ENCODE measurements around the gene RPS24.
"Not testable (repeated sequence)": the region's sequence is repeated elsewhere in the genome, so short reads cannot be mapped to it uniquely, and the experiment has no call there.

Gene RPS24

DNA sequence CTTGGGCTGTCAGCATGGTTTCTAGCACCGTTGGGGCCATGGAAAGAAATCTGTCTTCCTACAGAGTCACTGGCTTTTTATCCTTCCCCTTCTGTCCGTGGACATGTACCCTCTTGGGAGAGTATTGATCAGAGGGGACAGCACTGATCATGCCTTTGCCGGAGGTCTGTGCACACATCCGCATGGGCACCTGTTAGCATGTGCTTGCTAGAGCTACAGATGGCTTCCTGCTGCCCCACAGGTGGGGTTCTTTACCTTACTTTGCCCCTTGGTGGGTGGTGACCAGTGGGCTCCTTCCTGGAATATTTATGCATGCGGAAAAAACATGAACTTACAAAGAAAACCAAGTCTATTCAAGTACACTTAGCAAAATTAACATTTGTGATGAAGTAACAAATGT lies 24.9 kb downstream of the RPS24 start:
- no peak for DNase-seq

DNA sequence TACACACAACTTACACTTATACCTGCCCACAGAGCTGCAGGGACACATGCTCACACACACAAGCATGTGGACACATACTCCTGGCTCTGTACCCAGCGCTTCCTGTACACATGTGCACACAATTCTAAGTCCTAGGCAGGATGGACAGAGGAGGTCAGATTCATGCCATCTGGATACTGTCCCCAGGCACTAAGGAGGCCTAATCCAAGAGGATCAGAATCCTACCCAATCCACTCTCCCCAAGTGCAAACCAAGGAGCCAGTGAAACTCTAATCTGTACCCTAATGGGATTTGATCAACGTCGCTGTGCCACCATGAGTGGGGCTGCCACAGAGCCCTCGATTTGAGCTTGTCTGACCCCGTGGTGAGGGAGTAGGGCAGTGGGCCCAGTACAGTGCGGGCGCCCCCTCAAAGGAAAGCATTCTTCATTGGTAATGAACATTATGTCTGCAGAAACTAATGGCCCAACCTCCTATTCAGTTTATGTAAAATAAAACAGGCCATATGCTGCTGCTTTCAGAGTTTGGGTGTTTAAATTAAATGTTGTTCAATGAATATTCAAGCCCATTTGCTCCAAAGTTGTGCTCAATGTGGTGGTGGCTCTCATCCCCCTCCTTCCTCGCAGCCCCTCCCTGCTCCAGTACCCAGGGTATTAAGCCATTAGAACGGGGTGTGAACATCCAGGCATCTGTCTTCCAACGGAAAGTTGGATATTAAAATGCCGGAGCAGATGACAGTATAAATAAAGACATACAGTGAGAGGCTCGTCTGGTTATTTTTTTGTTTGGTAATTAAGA lies 26.4 kb downstream of the RPS24 start:
- DNase-seq, result no peak

DNA sequence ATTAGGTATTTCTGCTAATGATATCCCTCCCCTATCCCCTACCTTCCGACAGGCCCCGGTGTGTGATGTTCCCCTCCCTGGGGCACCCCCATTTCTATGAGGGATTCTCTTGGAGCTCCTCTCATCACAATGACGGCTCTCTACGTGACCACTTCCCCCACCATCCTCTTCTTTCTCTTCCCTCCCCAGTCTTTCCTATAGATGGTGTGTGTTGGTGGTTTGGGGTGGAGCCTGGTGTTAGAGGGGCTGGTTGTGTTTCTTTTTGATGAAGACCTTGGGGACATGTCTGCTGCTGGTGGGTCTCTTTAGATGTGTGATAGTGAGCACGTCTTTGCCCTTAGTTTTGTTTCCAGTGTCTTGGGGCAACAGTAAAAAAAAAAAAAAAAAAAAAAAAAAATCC lies 28.6 kb downstream of the RPS24 start:
- no peak for DNase-seq

DNA sequence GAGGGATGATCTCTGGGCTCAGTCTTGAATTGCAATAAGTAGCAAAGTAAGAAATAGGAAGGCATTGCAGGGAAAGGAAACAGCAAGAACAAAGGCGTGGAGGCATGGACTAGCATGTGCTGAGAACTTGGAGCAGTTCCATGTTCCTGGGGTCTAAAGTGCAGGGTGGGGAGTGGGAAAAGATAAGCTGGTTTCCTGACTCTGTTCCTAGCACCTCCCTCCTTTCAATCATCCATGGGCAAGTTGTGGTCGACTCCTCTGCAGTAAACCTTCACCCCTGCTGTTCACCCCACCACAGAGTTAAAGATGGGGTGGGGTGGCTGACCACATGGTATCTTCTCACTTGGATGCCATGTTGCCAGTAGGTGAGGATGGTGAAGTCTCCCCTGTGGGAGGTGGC lies 29.6 kb downstream of the RPS24 start:
- DNase-seq, result no peak

DNA sequence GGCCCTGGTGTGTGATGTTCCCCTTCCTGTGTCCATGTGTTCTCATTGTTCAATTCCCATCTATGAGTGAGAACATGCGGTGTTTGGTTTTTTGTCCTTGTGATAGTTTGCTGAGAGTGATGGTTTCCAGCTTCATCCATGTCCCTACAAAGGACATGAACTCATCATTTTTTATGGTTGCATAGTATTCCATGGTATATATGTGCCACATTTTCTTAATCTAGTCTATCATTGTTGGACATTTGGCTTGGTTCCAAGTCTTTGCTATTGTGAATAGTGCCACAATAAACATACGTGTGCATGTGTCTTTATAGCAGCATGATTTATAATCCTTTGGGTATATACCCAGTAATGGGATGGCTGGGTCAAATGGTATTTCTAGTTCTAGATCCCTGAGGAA lies 31.3 kb downstream of the RPS24 start:
- not testable (repeated sequence) for DNase-seq

DNA sequence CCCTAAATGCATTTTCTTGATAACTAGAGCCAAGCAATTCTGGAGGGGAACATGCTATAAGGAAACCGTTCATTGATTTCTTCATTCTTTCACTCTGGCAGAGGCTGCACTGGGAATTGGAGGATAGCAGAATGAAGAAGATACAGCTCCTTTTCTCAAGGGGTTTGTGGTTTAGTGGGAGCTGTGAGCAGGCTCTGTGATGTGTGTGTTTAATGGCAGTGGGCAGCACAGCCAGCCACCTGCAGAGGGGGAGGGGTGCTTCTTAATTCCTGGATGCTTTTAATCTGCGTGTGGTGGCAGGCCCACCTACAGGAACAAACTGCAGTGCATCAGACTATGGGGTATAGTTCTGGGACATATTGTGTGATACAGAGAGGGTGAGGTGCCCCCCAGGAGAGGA lies 31.9 kb downstream of the RPS24 start:
- DNase-seq, result no peak

DNA sequence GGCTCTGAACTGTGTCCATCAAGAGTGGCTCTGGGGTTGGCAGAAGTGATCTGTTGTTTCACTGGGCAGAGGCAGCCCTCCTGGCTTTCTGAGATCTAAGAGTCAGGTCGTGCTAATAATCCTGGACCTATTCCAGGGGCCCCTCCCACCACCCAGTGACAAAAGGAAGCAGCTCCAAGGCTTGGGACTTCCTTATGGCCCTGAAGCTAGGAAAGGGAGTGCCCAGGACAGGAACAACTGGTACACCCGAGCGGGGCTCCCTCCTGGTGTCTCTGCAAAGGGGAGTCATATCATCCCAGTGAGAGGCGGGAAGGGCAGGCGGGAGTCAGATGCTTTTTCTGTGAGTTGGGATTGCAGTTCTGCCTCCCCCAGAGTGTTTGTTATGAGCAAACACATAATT lies 32.3 kb downstream of the RPS24 start:
- DNase-seq, result no peak

DNA sequence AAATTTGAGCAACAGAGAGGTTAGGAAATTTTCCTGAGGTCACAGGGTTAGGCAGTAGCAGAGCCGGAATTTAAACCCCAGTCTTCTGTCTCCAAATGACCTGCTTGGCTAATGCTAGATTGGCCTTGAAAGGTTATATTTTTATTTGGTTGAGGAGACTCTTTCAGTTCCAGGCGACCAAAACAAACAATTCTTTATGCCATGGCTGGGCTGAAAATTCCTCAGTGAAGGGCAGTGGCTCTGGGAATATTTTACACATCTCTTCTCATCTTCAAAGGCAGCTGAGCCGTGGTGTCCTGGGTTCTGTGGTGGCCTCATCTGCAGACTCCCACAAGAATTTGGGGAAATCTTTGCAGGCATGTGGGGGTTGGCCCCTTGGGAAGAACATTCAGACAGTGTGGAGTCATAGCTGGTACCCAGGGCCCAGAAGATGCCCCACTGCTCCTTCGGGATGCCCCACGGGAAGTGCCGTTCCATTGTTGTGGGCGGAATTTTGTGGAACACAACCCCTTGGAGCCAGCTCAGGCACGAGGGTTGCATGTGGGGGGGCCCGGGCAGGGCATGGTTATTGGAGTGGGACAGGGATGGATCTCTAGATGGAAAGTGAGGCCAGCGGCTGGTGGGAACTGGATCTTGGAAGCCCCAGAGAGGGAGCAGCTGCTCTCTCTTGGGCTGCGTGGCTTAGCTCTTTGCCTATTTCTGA lies 33.2 kb downstream of the RPS24 start:
- DNase-seq, result no peak

DNA sequence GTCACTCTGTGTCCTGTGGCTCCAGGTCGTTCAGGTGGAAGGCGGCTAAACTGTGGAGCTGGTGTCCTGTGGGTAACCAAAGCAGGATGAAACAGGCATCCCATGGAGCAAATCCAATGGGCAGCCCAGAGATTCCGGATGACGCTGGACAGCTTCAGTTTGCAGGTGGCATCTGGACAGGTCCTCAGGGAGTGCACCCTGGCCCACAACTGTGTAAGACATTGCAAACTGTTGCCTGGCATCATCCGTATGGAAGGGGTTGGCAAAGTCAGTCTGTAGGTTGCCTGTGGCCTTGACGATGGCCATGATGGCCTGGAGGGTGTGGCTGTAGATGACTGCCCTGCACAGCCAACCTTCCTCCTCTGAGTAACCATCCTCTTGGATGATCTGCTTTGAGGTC lies 35.5 kb downstream of the RPS24 start:
- DNase-seq, result no peak

DNA sequence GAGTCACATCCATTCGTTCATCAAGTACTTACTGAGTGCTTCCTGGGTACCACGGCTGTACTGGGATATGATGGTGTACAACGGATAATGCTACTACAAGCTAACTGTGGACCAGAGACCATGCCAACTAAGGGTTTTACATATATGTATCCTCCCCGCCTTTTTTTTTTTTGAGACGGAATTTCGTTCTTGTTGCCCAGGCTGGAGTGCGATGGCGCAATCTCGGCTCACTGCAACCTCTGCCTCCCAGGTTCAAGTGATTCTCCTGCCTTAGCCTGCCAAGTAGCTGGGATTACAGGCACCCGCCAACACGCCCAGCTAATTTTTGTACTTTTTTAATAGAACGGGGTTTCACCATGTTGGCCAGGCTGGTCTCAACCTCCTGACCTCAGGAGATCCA lies 36.4 kb downstream of the RPS24 start:
- DNase-seq, result not testable (repeated sequence)

DNA sequence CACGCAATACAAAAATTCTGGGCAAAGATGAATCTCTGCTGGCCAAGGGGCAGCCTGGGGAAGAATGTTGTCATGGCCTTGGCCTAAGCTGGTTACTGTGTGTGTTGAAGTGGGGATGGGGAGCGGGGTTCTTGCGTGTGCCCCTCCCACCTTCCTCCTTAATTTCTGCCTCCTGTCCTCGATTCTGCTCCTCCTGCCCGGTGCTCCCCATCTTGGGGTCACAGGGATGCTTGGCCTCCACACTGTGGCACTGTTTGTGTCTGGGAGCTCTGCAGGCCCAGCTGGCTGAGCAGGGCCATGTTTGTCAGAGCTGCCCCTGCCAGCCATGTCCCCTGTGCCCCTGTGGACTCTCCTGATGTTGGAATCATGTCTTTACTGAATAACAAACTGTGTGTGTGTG lies 37.1 kb downstream of the RPS24 start:
- no peak for DNase-seq

DNA sequence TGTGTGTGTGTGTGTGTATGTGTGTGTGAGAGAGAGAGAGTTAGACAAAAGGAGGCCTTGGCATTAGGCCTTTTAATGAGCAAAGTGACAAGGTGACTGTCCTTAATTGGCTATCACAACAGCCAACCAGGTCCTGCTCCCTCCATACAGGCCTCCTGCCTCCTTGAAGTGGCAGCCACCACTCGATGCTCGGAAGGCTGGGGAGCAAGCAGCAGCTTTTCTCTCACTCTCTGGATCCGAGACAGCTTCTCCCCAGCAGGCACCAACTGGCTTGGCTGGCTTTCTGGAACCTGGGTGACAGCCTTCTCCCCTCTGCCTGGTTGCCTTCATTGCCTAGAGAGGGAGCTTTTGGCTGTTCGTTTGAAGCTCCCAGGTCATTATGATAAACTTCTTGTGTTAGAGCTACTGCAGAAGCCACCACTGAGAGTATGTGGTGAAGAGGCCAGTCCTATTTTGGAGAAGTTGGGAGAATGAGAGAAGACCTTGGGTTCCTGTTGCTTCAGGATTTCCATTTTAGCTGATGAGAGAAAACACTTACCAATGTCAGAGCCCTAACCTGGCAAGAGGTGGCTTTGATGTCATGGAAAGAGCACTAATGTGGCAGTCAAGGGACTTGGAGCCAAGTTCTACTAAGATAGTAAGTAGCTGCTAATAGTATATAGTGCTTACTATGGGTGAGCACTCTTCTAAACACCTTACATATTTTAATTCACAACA lies 37.6 kb downstream of the RPS24 start:
- DNase-seq, result no peak

DNA sequence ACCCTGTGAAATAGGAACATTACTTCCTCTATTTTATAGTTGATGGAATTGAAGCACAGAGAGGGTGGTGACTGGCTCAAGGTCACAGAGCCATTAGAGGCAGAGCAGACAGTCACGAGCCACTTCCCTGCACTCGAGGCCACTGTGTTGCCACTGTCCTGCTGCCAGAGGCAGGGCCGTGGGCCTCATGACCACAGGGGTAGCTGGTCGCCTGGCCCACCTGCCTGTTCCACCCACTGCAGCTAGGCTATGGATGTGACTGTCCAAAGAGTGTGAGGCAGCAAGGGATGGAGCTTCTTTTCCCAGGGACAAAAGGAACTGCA lies 38.2 kb downstream of the RPS24 start:
- DNase-seq, result no peak

DNA sequence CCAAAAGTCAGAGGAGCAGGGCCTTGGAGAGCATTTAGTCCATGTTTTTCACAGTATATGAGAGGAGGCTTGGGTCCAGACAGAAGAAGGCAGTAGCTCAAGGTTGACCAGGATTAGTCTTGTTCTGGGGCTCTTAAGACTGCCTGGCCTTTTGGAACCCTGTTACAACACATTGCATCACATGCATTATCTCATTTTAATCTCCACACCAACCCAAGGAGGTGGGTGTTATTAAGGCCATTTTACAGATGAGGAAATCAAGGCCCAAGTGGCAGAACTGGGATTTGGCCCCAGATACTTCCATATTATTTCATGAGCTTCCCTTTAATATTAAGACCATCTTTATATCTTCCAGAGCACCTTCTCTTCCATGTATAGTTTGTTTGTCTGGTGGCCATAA lies 38.8 kb downstream of the RPS24 start:
- DNase-seq, result no peak

DNA sequence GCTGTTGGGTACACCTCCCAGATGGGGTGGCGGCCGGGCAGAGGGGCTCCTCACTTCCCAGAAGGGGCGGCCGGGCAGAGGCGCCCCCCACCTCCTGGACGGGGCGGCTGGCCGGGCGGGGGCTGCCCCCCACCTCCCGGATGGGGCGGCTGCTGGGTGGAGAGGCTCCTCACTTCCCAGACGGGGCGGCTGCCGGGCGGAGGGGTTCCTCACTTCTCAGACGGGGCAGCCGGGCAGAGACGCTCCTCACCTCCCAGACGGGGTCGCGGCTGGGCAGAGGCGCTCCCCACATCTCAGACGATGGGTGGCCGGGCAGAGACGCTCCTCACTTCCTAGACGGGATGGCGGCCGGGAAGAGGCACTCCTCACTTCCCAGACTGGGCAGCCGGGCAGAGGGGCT lies 42.1 kb downstream of the RPS24 start:
- not testable (repeated sequence) for DNase-seq

DNA sequence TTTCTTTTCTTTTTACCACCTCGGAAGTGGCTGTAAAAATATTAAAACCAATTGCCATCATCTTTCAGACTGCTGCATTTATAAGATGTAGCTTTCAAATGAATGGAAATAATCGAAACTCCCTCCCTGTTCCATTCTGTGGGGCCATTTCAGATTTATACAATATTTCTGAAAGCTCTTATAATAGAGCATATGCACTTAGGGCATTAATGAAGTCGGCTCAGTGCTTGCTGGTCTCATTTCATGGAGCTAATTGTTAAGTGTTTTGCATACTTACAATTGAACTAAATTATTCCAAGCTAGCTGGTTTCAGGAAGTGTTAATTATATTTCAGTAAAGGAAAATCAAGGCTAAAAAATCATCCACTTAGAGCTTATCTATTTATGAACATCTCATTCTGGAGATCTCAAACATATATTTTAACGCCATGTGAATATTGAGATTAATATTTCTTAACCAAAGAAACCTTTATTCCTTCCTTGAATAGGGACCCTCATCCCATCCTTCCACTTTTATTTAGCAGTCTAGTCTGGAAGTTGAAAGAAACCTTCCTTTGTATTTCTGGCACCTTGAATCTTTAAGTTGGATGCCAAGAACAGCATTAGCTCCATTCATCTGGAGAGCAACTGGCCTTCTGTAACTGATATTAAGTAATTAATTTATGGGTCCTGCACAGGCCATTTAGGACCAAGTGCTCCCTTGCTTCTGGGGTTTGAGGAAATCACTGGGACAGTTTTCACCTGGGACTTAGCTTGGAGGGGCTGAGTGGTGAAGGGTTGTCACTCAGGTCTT lies 45.1 kb downstream of the RPS24 start:
- no peak for DNase-seq

DNA sequence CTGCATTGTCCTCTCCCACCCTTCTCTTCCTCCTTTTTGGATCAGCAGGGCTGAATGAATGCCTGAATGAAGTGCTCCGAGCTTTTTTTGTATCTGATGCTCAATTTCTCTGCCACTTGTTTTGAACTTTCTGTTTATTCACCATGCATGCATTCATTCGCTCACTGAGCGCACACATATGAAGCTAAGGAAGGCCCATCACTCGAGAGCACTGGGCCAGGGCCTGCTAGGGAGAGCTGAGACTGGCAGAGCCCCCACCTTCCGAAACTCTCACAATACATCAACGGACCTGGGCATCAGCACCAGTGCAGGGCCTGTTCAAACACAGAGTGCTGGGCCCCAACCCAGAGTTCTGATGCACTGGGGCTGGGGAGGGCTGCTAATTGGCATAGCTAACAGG lies 45.7 kb downstream of the RPS24 start:
- no peak for DNase-seq

DNA sequence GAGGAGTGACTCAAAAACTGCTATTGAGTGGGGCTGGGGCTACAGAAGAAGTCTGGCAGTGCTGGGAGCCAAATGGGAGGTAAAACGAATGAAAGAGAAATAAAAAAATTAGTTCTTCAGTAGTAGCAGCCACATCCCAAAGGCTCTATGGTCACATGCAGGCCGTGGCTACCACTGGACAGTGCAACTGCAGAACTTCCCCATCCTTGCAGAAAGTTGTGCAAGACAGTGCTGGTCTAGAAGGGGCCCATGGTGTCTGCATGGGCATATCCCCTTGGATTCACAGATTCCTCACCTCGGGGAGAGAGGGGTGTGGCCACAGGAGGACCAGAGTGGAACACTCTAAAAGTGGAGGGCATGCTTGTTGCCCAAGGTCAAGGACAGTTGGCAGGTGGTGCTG lies 47.6 kb downstream of the RPS24 start:
- DNase-seq, result no peak

DNA sequence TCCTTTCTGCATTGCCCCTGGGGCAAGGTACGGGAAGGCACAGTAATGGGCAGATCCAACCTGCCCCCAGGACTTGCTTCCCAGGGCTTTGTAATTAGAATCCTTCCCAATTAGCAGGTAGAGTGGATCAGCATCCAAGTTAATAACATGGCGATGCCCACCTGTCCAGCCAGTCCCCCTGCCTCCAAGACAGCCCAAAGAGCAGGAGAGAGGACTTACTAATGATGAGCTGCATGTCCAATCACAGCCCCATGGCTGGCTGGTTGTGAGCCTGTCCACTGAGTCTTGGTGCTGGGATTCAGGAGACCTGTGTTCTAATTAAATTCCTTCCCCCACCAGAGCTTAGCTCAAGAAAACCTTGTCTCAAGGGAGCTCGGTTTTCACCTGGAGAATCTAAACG lies 49.0 kb downstream of the RPS24 start:
- DNase-seq, result no peak

Data from NCI-H510A (cell line).